GM12801 (cell line): ENCODE data around the gene ADCK1.

Experiments
- TF ChIP-seq, protein P1 (sequence below): IDR thresholded peaks from one replicate; pipeline ENCODE4 v1.5.1; 2011; ENCODE audit warnings: control low read depth; ENCODE audit not compliant: insufficient read length; ENCODE audit errors: extremely low read depth

The ADCK1 gene

DNA sequence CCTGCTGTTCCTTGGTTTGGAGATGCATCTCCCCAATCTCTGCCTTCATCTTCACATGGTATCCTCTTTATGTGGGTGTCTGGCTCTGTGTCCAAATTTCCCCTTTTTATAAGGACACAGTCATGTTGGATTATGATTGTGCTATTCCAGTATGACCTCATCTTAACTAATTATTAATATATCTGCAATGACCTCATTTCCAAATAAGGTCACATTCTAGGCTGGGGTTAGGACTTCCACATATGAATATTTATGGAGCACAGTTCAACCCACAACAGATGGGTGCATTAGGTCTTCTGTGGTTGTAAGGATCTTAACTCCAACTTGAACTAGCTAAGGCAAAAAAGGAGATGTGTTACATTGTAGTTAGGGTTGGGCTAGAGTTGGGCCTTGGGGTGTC lies 69.4 kb downstream of the ADCK1 start:
- TF ChIP-seq, protein P1, sequence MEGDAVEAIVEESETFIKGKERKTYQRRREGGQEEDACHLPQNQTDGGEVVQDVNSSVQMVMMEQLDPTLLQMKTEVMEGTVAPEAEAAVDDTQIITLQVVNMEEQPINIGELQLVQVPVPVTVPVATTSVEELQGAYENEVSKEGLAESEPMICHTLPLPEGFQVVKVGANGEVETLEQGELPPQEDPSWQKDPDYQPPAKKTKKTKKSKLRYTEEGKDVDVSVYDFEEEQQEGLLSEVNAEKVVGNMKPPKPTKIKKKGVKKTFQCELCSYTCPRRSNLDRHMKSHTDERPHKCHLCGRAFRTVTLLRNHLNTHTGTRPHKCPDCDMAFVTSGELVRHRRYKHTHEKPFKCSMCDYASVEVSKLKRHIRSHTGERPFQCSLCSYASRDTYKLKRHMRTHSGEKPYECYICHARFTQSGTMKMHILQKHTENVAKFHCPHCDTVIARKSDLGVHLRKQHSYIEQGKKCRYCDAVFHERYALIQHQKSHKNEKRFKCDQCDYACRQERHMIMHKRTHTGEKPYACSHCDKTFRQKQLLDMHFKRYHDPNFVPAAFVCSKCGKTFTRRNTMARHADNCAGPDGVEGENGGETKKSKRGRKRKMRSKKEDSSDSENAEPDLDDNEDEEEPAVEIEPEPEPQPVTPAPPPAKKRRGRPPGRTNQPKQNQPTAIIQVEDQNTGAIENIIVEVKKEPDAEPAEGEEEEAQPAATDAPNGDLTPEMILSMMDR, result no peak

DNA sequence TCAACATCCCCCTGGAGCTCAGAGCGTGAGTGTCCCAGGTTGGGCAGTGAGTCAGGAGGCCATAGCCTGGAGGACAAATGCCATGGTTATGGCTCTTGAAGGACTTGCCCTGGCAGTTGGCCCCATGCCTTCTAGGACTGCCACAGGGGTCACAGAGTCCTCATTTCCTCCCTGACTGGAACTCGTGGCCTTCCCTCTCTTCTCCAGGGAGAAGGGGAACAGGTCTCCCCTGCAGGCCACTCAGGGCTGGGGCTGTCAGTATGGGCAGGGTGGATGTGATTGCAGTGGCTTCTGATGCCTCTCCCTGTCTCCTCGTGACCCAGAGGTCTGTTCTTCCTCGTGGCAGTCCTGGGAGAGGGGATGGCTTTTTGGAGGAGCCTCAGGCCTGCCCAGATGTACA lies 70.7 kb downstream of the ADCK1 start:
- TF ChIP-seq, protein P1, result no peak

DNA sequence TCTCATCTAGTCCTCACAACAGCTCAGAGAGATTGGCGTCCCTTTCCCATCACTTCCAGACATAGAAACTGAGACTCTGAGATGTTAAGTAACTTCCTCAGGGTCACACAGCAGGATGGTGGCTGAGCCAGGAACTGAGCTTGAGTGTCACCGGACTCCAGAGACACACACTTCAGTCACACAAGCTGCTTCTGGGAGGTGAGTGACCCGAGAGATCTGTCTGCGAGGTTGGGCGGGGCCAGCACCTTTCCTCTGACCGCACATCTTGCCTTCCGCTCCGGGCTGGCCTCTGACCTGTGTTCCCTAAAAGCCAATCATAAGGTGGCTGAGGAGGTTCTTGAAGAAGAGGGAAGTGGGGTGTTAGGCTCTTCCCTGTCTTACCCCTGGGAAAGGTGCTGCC lies 72.2 kb downstream of the ADCK1 start:
- TF ChIP-seq, protein P1, result no peak

DNA sequence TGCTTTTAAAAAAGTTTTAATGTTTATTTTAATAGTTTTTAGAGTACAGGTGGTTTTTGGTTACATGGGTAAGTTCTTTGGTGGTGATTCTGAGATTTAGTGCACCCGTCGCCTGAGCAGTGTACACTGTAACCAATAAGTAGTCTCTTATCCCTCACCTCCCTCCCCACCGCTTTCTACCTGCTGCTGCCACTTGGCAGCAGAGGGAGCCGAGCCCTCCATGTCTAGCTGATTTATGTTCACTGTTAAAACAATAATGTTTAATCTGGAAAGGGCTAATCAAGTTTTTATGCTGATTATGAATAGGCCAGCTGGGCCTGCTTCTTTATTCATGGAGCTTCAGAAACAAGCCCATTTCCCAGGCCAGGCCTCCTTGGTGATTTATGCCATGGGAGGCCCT lies 73.1 kb downstream of the ADCK1 start:
- TF ChIP-seq, protein P1, result no peak

DNA sequence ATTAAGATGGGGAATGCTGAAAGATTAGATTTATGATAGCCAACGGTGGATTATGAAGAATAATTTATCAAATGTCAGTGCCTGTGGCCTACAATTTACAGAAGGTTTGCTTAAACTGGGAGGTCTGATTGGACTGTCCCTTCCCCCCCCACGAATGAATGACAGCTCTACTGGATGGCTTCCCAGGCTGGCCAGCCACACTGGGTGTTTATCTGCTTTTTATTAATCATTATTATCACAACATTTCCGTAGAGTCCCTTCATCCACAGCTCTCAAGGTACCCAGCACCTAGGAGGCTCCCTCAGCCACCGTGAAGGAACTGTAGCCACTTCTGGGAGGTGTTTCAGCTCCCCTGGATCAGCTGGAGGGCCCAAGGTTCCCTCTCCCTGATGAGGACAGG lies 78.9 kb downstream of the ADCK1 start:
- TF ChIP-seq, protein P1, result no peak

DNA sequence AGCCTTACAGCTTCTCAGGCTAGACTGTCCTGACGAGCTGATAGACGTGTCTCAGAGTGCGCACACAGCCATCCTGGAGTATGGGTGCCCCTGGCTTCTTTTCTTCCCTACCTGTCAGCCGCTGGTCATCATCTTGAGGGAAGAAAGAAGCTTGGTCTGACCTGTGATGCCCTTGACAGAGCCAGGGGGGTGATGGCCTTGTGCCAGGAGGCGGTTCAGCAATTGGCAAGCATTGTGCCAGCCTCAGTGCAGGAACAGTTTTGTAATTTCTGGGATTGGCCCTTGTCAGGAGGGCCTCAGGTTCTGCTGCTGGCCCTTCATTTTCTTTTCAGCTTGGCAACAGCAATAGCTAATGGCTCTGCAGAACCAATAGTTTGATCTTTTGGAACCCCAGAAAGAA lies 80.1 kb downstream of the ADCK1 start:
- TF ChIP-seq, protein P1, result no peak

DNA sequence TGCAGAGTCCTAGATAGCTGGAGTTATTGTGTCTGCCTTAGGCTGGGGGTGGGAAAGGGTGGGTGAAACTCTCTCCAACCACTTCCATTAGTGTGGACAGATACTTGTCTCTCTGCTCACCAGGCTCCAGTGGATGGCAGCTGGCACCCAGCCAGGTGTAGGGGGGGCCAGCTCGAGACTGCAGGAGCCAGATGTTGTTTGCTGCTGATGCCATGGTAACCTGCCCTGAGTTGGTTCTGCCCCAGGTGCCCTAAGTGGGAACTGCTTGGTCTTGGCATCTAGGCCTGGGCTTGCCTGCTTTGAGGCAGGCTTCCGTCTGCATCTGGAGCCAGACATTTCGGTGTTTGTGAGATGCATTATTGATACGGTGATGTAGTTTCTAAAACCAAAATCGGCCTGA lies 82.2 kb downstream of the ADCK1 start:
- TF ChIP-seq, protein P1, result no peak

DNA sequence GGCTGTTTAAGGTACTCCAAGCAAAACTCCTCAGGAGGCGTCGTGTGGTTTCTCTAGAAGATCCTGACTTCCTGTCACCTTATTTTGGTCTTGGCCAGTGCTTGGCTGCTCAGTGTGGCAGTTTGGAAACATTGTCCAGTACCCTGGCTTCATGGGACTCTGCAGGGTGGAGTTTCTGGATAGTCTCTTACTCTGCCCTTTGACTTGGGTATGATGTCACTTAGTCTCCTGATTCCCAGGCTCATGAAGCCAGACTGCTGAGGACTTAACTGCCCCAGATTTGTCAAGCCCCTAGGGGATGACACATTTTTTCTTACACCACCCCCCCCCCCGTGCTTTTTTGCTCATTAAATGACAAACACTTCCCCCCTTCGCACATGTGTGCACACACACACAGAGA lies 82.7 kb downstream of the ADCK1 start:
- TF ChIP-seq, protein P1, result no peak
